Neural progenitor cell (in vitro differentiated cells): Measurements from ENCODE around the gene GBGT1. TPM values are rescaled to one million over a fixed set of nuclear protein-coding genes. Genes with fewer than 3 reads are reported as not detected.
A peak's percentile ranks its signal among the peaks of the same experiment; 100 is the strongest.

ENCODE experiments used
- DNase-seq: peaks from one replicate; pipeline ENCODE4 v3.0.0-alpha.2; 2016; ENCODE audit warnings: low spot score
- H2AFZ ChIP-seq: fragments of 200-600 bp; sonication (generic); replicated peaks from 2 replicates; pipeline ENCODE4 v1.6.1; 2016; ENCODE audit warnings: antibody characterized with exemption
- H3F3A ChIP-seq: fragments of 200-600 bp; sonication (generic); 2 replicates; pipeline ENCODE4 v1.6.1; 2016; ENCODE audit warnings: antibody characterized with exemption, low read depth
- H3K27ac ChIP-seq: fragments of 200-600 bp; sonication (generic); 2 replicates; pipeline ENCODE4 v1.5.1; 2016; ENCODE audit warnings: mild to moderate bottlenecking
- H3K27me3 ChIP-seq: fragments of 200-600 bp; sonication (generic); 2 replicates; pipeline ENCODE4 v1.6.1; 2016; ENCODE audit warnings: mild to moderate bottlenecking, moderate library complexity
- H3K36me3 ChIP-seq: fragments of 200-600 bp; sonication (generic); 2 replicates; pipeline ENCODE4 v1.5.1; 2016
- H3K4me1 ChIP-seq: fragments of 200-600 bp; sonication (generic); 2 replicates; pipeline ENCODE4 v1.6.1; 2016; ENCODE audit warnings: mixed run types
- H3K4me2 ChIP-seq: fragments of 200-600 bp; sonication (generic); 2 replicates; pipeline ENCODE4 v1.6.1; 2016
- H3K4me3 ChIP-seq: fragments of 200-600 bp; sonication (generic); 2 replicates; pipeline ENCODE4 v1.5.1; 2016
- H3K79me2 ChIP-seq: fragments of 200-600 bp; sonication (generic); 2 replicates; pipeline ENCODE4 v1.6.1; 2016; ENCODE audit warnings: low read depth
- H3K9ac ChIP-seq: fragments of 200-600 bp; sonication (generic); 2 replicates; pipeline ENCODE4 v1.6.1; 2016
- H3K9me3 ChIP-seq: fragments of 200-600 bp; sonication (generic); 2 replicates; pipeline ENCODE4 v1.5.1; 2016; ENCODE audit warnings: low read depth
- H4K20me1 ChIP-seq: fragments of 200-600 bp; sonication (generic); 2 replicates; pipeline ENCODE4 v1.6.1; 2016; ENCODE audit warnings: low read depth
- H3K27ac Mint-ChIP-seq: 3 replicates; pipeline ENCODE4 v1.8.0; 2021; ENCODE audit warnings: mixed read lengths
- H3K27me3 Mint-ChIP-seq: 2 replicates; pipeline ENCODE4 v1.8.0; 2022; ENCODE audit warnings: low read depth, mild to moderate bottlenecking, inconsistent platforms, moderate library complexity, mixed read lengths; ENCODE audit not compliant: insufficient read depth
- H3K36me3 Mint-ChIP-seq: 3 replicates; pipeline ENCODE4 v1.8.0; 2021; ENCODE audit warnings: mixed read lengths
- H3K4me1 Mint-ChIP-seq: 3 replicates; pipeline ENCODE4 v1.8.0; 2021; ENCODE audit warnings: mixed read lengths
- H3K4me3 Mint-ChIP-seq: 3 replicates; pipeline ENCODE4 v1.8.0; 2021; ENCODE audit warnings: mild to moderate bottlenecking, moderate library complexity, mixed read lengths
- H3K9me3 Mint-ChIP-seq: 3 replicates; pipeline ENCODE4 v1.8.0; 2020; ENCODE audit warnings: mixed read lengths
- CTCF ChIP-seq: fragments of 200-600 bp; sonication (generic); IDR thresholded peaks from 2 replicates; pipeline ENCODE4 v1.5.1; 2017; ENCODE audit warnings: antibody characterized with exemption, mild to moderate bottlenecking
- EZH2 ChIP-seq: fragments of 200-600 bp; sonication (generic); IDR thresholded peaks from 2 replicates; pipeline ENCODE4 v1.6.1; 2017; ENCODE audit warnings: antibody characterized with exemption, mild to moderate bottlenecking, moderate library complexity
- EZH2phosphoT487 ChIP-seq: fragments of 200-600 bp; sonication (generic); IDR thresholded peaks from 2 replicates; pipeline ENCODE4 v1.6.1; 2017; ENCODE audit warnings: antibody characterized with exemption
- total RNA-seq: library from RNA; depleted of rRNA; stranded (reverse); fragments of >200 nt; gene quantifications from 2 replicates; pipeline ENCODE4 v1.2.3, GENCODE V29; 2015; ENCODE audit warnings: low replicate concordance

The GBGT1 gene
- total RNA-seq, 1 donor from 2014 or later: 2.0 TPM

DNA sequence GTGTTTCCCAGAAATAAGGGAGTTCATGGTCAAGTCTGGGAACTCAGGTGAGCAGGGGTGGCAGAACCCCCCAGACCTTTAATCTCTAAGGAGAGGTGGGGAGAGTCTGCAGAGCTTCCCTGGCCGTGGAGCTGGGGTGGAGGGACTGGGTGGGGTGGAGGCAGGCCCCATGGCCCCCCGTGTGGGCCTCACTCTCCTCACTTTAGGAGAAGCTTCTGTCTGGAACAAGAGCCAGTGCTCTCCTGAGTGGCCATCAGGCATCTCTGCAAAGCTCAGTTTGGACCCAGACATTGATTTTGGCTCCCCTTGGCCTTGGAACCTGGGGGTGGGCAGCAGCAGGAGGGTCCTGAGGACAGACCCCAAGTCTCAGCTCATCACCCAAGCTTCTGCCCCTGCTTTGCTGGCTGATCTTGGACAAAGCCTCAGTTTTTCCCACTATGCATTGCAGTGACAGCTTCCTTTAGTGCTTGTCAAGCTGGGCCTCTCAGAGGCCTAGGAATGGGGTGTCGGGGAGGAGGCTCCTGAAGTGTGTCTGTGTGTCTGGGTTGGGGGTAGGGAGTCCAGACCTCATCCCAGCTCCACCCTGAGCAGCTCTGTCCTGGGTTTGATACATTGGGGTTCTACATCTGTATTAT, 3.5 kb upstream of the GBGT1 start:
- H3K4me2 ChIP-seq: no peak overlapping the region
- Mint-ChIP-seq H3K9me3 (no peaks in the 10 kb centered on the region), H3K27me3 (peaks cover 2% of the 10 kb centered on the region), H3K4me1 (peaks cover 4% of the 10 kb centered on the region), H3K4me3 (no peak overlapping the region), H3K27ac (no peak overlapping the region), H3K36me3 (no peaks in the 10 kb centered on the region)
- peaks cover 6% of the 10 kb centered on the region for H3K4me1 ChIP-seq
- no peak overlapping the region for H3K27ac ChIP-seq
- H3K36me3 ChIP-seq: no peaks in the 10 kb centered on the region
- H3K9me3 ChIP-seq: no peaks in the 10 kb centered on the region
- H3K27me3 ChIP-seq: peaks cover 36% of the 10 kb centered on the region
- DNase-seq: no peak
- no peaks in the 10 kb centered on the region for H3K79me2 ChIP-seq
- no peak overlapping the region for H3K4me3 ChIP-seq
- no peak overlapping the region for H2AFZ ChIP-seq
- H3K9ac ChIP-seq: no peak overlapping the region
- H3F3A ChIP-seq: peaks cover 4% of the 10 kb centered on the region
- TF ChIP-seq EZH2: no peak
- no peak for TF ChIP-seq EZH2phosphoT487
- TF ChIP-seq CTCF: no peak
- H4K20me1 ChIP-seq: no peaks in the 10 kb centered on the region

DNA sequence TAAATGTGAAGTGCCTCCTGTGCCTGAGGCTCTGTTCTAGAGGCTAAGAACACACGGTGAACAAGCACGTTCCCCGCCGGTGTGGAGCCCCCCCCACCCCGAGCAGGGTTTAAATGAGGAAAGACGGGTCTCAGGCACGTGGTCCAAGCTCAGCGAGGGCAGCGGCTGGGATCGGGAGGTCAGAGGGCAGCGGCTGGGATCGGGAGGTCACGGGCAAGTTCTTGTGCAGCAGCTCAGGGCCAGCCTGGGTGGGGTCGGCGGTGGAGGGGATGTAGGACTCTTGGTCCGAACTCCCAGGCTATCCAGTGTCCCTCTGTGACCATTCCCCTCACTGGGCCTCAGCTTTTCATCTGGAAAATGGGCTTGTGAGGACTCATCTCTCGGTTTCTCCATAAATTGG, 2.7 kb upstream of the GBGT1 start:
- peaks cover 4% of the 10 kb centered on the region for H3F3A ChIP-seq
- peaks cover 3% of the 10 kb centered on the region for H4K20me1 ChIP-seq
- no peaks in the 10 kb centered on the region for H3K9me3 Mint-ChIP-seq
- H3K27ac ChIP-seq: no peak overlapping the region
- H3K4me1 ChIP-seq: peaks cover 6% of the 10 kb centered on the region
- peaks cover 2% of the 10 kb centered on the region for H3K27me3 Mint-ChIP-seq
- peaks cover 44% of the 10 kb centered on the region for H3K27me3 ChIP-seq
- peaks cover 4% of the 10 kb centered on the region for H3K4me1 Mint-ChIP-seq
- H3K36me3 Mint-ChIP-seq: no peaks in the 10 kb centered on the region
- no peaks in the 10 kb centered on the region for H3K79me2 ChIP-seq
- peak overlapping the region; percentile 78 for H3K27ac Mint-ChIP-seq
- H2AFZ ChIP-seq: no peak overlapping the region
- no peak overlapping the region for H3K4me3 ChIP-seq
- no peak overlapping the region for H3K4me2 ChIP-seq
- no peaks in the 10 kb centered on the region for H3K9me3 ChIP-seq
- DNase-seq: no peak
- no peak overlapping the region for H3K9ac ChIP-seq
- H3K36me3 ChIP-seq: no peaks in the 10 kb centered on the region
- H3K4me3 Mint-ChIP-seq: no peak overlapping the region
- TF ChIP-seq CTCF (no peak), EZH2 (no peak), EZH2phosphoT487 (no peak)

DNA sequence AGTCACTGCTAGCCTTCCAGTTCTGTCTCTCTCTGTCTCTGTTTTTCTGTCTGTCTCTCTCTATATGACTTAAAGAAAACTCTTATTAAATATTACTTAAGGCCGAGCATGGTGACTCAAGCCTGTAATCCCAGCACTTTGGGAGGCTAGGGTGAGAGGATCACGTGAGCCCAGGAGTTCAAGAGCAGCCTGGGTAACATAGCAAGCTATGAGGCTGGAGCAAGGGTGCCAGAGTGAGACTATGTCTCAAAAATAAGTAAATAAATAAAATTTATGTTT, 1.7 kb upstream of the GBGT1 start:
- H3K27ac Mint-ChIP-seq: no peak overlapping the region
- Histone ChIP-seq H3K27me3 (peaks cover 47% of the 10 kb centered on the region), H3K4me3 (no peak overlapping the region), H3F3A (peaks cover 4% of the 10 kb centered on the region), H4K20me1 (peaks cover 3% of the 10 kb centered on the region), H2AFZ (no peak overlapping the region), H3K36me3 (no peaks in the 10 kb centered on the region), H3K79me2 (no peaks in the 10 kb centered on the region), H3K4me2 (no peak overlapping the region), H3K27ac (no peak overlapping the region), H3K4me1 (peaks cover 6% of the 10 kb centered on the region), H3K9me3 (no peaks in the 10 kb centered on the region), H3K9ac (no peak overlapping the region)
- DNase-seq: no peak
- H3K36me3 Mint-ChIP-seq: no peaks in the 10 kb centered on the region
- H3K4me3 Mint-ChIP-seq: no peak overlapping the region
- no peaks in the 10 kb centered on the region for H3K9me3 Mint-ChIP-seq
- TF ChIP-seq EZH2: no peak
- no peak for TF ChIP-seq CTCF
- no peak for TF ChIP-seq EZH2phosphoT487
- H3K27me3 Mint-ChIP-seq: peaks cover 8% of the 10 kb centered on the region
- peaks cover 8% of the 10 kb centered on the region for H3K4me1 Mint-ChIP-seq
